Smooth muscle cell (in vitro differentiated cells): ENCODE results near the gene WSB1. TPM values are rescaled to one million over a fixed set of nuclear protein-coding genes. Genes with fewer than 3 reads are reported as not detected.
"Not testable (repeated sequence)": the region's sequence is repeated elsewhere in the genome, so short reads cannot be mapped to it uniquely, and the experiment has no call there.

ENCODE experiments used
- DNase-seq: peaks from one replicate; lab custom pipeline; 2025; ENCODE audit not compliant: unreplicated experiment; lab: John Stamatoyannopoulos, UW
- H2AFZ ChIP-seq: fragments of 200-600 bp; sonication (generic); 2 replicates; pipeline ENCODE4 v1.6.0; 2016; ENCODE audit warnings: antibody characterized with exemption, low read depth, mild to moderate bottlenecking
- H3F3A ChIP-seq: fragments of 200-600 bp; sonication (generic); 2 replicates; pipeline ENCODE4 v1.6.0; 2017; ENCODE audit warnings: antibody characterized with exemption, low read depth
- H3K27ac ChIP-seq: fragments of 200-600 bp; sonication (generic); 2 replicates; pipeline ENCODE4 v1.5.1; 2016; ENCODE audit warnings: low read depth, mild to moderate bottlenecking
- H3K27me3 ChIP-seq: fragments of 200-600 bp; sonication (generic); 2 replicates; pipeline ENCODE4 v1.6.1; 2016; ENCODE audit warnings: low read depth, mild to moderate bottlenecking
- H3K36me3 ChIP-seq: fragments of 200-600 bp; sonication (generic); 2 replicates; pipeline ENCODE4 v1.5.1; 2016; ENCODE audit warnings: low read depth
- H3K4me1 ChIP-seq: fragments of 200-600 bp; sonication (generic); 2 replicates; pipeline ENCODE4 v1.5.1; 2016; ENCODE audit warnings: low read depth
- H3K4me2 ChIP-seq: fragments of 200-600 bp; sonication (generic); 2 replicates; pipeline ENCODE4 v1.6.0; 2016; ENCODE audit warnings: mild to moderate bottlenecking
- H3K4me3 ChIP-seq: fragments of 200-600 bp; sonication (generic); 2 replicates; pipeline ENCODE4 v1.5.1; 2016; ENCODE audit warnings: mild to moderate bottlenecking
- H3K79me2 ChIP-seq: fragments of 200-600 bp; sonication (generic); 2 replicates; pipeline ENCODE4 v1.6.0; 2016; ENCODE audit warnings: low read depth, mild to moderate bottlenecking
- H3K9ac ChIP-seq: fragments of 200-600 bp; sonication (generic); 2 replicates; pipeline ENCODE4 v1.6.0; 2016; ENCODE audit warnings: low read depth
- H3K9me3 ChIP-seq: fragments of 200-600 bp; sonication (generic); replicated peaks from 2 replicates; pipeline ENCODE4 v1.5.1; 2016; ENCODE audit warnings: low read depth
- H4K20me1 ChIP-seq: fragments of 200-600 bp; sonication (generic); 2 replicates; pipeline ENCODE4 v1.6.0; 2016; ENCODE audit warnings: low read depth
- WGBS: methylation state at CpG from one replicate; pipeline ENCODE4 v1.1.7; 2016; ENCODE audit warnings: low lambda C conversion rate; 5-methylcytosine and 5-hydroxymethylcytosine counted together
- polyA plus RNA-seq: library from polyadenylated mRNA; unstranded; fragments of >200 nt; fragmentation: Nextera tagmentation; extraction: Ambion mirVana; gene quantifications from 2 replicates; pipeline ENCODE4 v1.2.1, GENCODE V29; 2016
- total RNA-seq: library from RNA; depleted of rRNA; stranded (reverse); fragments of >200 nt; gene quantifications from 2 replicates; pipeline ENCODE4 v1.2.3, GENCODE V29; 2014
- TF ChIP-seq, protein P1 (sequence below): fragments of 200-600 bp; sonication (generic); IDR thresholded peaks from 2 replicates; pipeline ENCODE4 v1.5.1; 2017; ENCODE audit warnings: borderline replicate concordance, mild to moderate bottlenecking, antibody characterized with exemption; ENCODE audit not compliant: insufficient read depth, poor library complexity, severe bottlenecking

WSB1 gene
- total and polyA plus RNA-seq, 2 experiments from 2014 or later, result 156 to 256 TPM

DNA sequence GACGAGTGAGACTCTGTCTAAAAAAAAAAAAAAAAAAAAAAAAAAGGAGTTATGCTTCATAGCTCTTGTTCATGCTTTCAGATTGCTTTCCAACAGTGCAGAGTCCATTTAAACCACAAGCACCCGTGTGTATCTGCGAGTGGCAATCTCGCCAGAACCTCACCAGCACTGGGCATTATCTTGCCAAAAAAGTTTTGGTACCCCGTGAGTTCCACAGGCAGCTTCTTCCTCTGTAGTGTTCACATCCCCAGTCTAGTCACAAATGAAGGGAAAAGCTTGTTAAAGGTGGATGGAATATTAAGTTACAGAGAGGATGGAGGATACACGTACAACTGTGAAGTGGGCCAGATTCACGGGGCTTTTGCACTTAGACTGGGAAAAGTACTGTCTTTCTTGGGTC lies 33.5 kb downstream of the WSB1 start:
- DNase-seq, result no peak
- Histone ChIP-seq H2AFZ (no peak overlapping the region), H3K27ac (no peak overlapping the region), H3K9ac (no peak overlapping the region), H3K27me3 (no peaks in the 10 kb centered on the region), H3K4me2 (no peak overlapping the region), H3K9me3 (no peaks in the 10 kb centered on the region), H3K79me2 (no peaks in the 10 kb centered on the region), H3K36me3 (no peaks in the 10 kb centered on the region), H4K20me1 (no peaks in the 10 kb centered on the region), H3F3A (no peaks in the 10 kb centered on the region), H3K4me3 (no peak overlapping the region), H3K4me1 (peaks cover 5% of the 10 kb centered on the region)
- TF ChIP-seq, protein P1, sequence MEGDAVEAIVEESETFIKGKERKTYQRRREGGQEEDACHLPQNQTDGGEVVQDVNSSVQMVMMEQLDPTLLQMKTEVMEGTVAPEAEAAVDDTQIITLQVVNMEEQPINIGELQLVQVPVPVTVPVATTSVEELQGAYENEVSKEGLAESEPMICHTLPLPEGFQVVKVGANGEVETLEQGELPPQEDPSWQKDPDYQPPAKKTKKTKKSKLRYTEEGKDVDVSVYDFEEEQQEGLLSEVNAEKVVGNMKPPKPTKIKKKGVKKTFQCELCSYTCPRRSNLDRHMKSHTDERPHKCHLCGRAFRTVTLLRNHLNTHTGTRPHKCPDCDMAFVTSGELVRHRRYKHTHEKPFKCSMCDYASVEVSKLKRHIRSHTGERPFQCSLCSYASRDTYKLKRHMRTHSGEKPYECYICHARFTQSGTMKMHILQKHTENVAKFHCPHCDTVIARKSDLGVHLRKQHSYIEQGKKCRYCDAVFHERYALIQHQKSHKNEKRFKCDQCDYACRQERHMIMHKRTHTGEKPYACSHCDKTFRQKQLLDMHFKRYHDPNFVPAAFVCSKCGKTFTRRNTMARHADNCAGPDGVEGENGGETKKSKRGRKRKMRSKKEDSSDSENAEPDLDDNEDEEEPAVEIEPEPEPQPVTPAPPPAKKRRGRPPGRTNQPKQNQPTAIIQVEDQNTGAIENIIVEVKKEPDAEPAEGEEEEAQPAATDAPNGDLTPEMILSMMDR, result no peak
- 91% methylated on average over 7 of the region's 7 CpGs for WGBS

DNA sequence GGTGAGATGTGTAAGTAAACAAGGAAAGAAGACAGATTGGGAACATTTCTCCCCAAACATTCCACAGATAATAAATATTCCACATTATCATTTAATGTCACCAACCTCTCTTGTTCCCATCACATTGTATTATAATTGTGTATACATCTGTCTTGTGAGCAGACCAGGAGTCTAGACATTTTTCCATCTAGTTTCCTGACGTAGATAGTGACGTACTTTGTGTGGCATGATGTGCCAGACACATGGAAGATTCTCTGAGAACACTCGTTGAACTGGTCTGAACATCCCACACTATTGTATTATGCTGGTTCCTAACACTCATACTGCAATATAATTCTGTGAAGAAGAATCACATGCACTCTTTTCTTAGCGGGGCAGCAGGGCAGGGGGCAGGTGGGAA lies 34.0 kb downstream of the WSB1 start:
- Histone ChIP-seq H3K9me3 (no peaks in the 10 kb centered on the region), H3K27me3 (no peaks in the 10 kb centered on the region), H4K20me1 (no peaks in the 10 kb centered on the region), H3K4me3 (no peak overlapping the region), H3K79me2 (no peaks in the 10 kb centered on the region), H2AFZ (no peak overlapping the region), H3K27ac (no peak overlapping the region), H3K4me2 (no peak overlapping the region), H3K9ac (no peak overlapping the region), H3K4me1 (peaks cover 7% of the 10 kb centered on the region), H3K36me3 (no peaks in the 10 kb centered on the region), H3F3A (no peaks in the 10 kb centered on the region)
- WGBS, result 86% methylated on average over 4 of the region's 4 CpGs
- DNase-seq, result no peak
- TF ChIP-seq, protein P1, result no peak

DNA sequence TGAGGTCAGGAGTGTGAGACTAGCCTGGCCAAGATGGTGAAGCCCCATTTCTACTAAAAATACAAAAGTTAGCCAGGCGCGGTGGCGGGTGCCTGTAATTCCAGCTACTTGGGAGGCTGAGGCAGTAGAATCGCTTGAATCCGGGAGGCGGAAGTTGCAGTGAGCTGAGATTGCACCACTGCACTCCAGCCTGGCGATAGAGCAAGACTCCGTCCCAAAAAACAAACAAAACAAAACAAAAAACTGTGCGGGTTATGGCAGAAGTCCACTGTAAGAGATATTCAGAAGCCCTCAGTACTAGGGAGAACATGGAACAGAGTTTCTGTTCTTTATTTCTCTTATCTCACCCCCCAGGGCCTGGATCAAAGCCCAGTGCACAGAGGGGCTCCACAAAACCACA lies 34.8 kb downstream of the WSB1 start:
- H3K4me3 ChIP-seq, H2AFZ ChIP-seq, H3K9ac ChIP-seq, H3K27me3 ChIP-seq, H3K9me3 ChIP-seq, H3F3A ChIP-seq, H3K36me3 ChIP-seq, H3K4me2 ChIP-seq, H4K20me1 ChIP-seq, H3K27ac ChIP-seq, H3K79me2 ChIP-seq, DNase-seq: not testable (repeated sequence)
- peaks cover 11% of the 10 kb centered on the region for H3K4me1 ChIP-seq
- WGBS, result 99% methylated on average over 9 of the region's 9 CpGs

DNA sequence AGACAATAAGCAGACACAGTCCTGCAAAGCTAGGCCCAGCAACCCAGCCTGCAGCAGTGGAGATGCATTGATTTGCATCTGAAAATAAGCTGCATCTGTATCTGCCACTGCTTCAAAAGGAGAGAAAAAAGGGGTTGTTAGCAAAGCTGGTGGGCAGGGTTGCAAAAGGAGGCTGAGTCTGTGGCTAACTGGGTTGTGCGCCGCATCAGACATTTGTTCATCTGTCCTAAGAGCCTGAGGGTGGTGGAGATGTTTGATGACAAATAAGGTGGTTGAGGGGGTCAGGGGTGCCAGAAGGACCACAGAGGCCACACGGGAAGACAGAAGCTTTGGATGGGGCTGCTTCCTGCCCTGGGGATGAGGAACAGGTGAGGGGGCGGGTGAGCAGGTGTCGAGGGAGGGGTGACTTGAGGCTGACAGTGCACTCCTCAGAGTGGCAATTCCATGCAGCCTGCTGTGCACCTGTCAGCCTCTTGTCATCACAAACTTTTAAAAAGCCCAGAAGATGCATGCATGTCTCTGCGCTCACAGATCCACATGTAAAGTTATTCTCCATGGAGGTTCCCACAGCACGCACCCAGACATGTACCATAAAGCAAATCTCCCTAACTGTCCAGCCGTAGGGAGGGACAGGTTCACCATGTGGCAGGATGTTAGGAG lies 35.4 kb downstream of the WSB1 start:
- H3K4me3 ChIP-seq, result no peak overlapping the region
- no peaks in the 10 kb centered on the region for H3K36me3 ChIP-seq
- no peak overlapping the region for H3K9ac ChIP-seq
- H3K4me2 ChIP-seq, result no peak overlapping the region
- TF ChIP-seq, protein P1, result no peak
- no peaks in the 10 kb centered on the region for H4K20me1 ChIP-seq
- DNase-seq, result no peak
- H3F3A ChIP-seq, result no peaks in the 10 kb centered on the region
- H3K27ac ChIP-seq, result no peak overlapping the region
- 91% methylated on average over 8 of the region's 8 CpGs for WGBS
- no peaks in the 10 kb centered on the region for H3K9me3 ChIP-seq
- H3K79me2 ChIP-seq, result no peaks in the 10 kb centered on the region
- peaks cover 11% of the 10 kb centered on the region for H3K4me1 ChIP-seq
- no peaks in the 10 kb centered on the region for H3K27me3 ChIP-seq
- no peak overlapping the region for H2AFZ ChIP-seq
